ENCODE results near the gene SLC1A3. TPM values are rescaled to one million over a fixed set of nuclear protein-coding genes. Genes with fewer than 3 reads are reported as not detected.

Gene SLC1A3
- total RNA-seq, 1 experiment from 2014 or later, result 6.6 TPM

DNA sequence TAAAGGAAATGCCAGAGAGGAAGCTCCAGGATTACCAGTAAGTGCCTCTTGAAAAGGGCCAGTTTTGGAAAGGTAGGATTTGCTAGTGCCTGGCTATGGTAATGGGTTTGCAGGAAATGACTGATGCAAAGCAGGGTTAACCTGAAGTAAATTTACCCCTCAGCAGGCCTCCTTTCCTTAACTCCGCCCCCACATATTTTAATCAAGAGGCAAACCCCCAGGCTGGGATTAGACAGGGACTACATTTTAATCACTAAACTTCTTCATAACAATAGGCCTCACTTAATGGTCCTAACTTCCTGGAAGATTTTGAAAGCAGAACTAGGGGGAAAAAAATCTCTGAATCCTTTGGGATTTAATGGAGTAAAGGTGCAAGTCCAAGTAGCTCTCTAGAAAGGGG lies 10.2 kb upstream of the SLC1A3 start:
- in situ Hi-C loops (cut with HindIII; ENCODE audit: low pct_unique_long_range_greater_than_20kb, low sequenced_read_pairs), result no loop called here
- DNase-seq (ENCODE audit: low read depth, low spot score), result no peak

DNA sequence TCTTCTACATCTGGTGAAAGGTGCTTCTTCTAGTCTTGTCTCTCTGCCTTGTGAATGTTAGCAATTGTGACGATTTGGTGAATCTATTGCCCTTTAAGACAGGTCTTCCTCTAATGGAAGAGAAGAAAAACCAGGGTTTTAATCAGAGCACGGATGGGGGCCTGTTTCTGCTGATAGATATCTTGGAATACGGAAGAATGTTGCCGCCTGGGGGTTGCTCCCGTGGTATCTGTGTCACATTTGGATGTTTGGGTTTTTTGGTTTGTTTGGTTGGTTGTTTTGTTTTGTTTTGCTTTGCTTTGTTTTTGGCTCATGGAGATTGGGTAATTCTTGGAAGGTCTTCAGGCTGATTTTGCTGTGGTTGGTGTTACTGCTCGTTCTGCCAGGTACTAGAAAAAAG lies 9.7 kb upstream of the SLC1A3 start:
- DNase-seq (ENCODE audit: low read depth, low spot score), result no peak
- in situ Hi-C loops (cut with HindIII; ENCODE audit: low pct_unique_long_range_greater_than_20kb, low sequenced_read_pairs), result no loop called here

DNA sequence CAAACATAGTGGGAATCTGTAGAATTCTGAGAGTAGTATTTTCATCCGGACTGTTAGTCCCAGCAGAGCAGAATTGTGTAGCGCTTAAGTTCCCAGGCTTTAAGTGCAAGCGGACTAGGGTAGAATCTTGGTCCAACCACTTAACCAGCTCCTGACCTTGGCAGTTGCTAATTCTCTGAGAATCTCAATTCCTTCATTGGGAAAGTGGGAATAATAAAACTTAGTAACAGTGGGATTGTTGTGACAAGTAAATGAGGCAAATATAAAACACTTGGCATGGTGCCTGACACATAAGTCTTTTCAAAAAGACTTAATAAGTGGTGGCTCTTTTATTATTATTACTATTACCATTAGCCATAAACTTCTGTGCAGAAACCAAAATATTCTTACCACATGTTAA lies 8.4 kb upstream of the SLC1A3 start:
- DNase-seq (ENCODE audit: low read depth, low spot score), result no peak
- in situ Hi-C loops (cut with HindIII; ENCODE audit: low pct_unique_long_range_greater_than_20kb, low sequenced_read_pairs), result no loop called here

DNA sequence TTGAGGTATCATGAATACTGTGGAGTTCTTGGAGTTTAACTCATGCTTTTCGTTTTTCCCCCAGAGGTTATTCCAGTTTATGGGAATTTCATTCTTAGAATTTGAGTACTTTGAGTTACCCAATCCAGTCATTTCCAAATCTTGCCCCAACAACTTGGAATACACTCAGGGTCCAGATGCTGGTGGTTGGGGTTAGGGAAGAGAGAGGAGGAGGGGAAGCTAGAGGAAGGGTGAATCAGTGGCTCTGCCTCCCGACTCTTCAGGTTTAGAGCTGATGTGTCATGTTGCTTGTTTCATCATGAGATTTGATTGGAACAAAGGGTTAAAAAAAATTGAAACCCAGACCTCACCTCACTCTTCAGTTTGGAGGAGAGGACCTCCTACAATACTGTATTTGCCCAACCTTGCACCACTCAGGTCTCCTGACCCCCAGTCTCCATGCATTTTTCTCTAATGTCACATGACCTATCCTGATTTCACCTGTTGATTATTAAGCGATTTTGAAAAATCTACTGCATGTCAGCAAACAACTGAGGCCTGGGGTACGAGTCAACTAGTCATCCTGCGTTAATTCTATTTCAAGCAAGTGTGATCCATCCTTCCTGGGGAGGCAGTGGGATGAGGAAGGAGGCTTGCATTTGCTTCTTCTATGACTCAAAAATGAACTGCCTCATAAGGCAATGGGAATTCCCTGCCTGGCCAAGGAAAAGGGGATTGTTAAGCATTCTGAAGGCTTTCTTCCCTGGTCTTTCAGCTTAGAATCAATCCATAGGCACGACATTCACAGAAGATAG lies 6.2 kb upstream of the SLC1A3 start:
- in situ Hi-C loops (cut with HindIII; ENCODE audit: low pct_unique_long_range_greater_than_20kb, low sequenced_read_pairs), result no loop called here
- DNase-seq (ENCODE audit: low read depth, low spot score), result no peak

DNA sequence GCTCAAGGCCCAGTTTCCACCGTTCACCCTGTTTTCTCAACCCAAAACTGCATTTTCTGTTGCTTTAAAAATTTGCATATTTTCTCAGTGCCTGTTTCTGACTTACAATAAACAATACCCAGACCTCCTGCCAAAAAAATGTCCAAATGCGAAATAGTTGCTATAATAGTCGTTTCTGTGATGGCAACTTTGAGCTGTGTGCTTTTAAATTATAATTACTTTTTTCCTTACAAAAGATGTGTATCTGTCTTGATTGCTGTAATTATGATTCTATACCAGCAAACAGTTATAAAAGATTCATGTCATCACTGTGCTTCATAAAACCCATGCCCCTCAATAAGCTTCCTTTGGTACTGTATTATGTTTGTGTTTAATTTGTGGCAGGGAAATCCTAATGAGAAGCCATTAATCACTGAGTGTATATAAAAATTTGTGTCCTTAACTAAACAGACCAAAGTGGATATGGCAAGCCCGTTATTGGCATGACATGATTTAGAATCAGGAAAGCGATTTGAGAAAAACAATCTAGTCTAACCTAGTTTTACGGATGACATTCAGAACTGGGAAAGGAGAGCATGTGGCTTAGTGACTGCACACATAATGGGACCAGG lies 5.4 kb upstream of the SLC1A3 start:
- peak; percentile 38 for DNase-seq (ENCODE audit: low read depth, low spot score)
- in situ Hi-C loops (cut with HindIII; ENCODE audit: low pct_unique_long_range_greater_than_20kb, low sequenced_read_pairs), result no loop called here

DNA sequence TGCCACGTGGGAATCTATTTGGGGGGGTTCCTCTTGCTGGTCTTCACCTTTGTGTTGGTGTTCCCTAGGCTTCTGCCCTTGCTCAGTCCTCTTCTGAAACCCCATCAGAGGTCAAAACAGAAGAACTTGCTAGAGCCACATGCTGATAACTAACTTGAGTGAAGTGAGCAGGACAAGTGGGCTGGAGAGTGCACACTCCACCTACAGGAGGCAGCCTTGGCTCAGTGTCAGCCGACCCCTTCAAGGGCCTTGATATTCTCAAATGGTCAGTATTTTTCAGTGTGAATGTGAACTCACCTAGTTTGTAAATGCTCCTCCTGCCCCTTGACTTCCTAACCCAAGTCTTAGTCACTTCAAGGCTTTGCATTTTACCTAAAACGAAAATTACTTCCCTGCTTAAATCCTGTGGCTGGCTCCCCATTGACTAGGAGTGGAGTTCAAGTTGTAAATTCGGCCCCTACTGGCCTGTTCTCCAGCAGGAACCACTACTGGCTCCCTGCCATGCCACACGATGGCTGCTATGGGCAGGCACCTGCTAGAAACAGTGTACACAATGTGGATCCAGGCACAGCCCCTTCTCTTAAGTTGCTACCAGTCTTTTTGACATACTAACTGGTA lies 3.6 kb upstream of the SLC1A3 start:
- peak; percentile 71 for DNase-seq (ENCODE audit: low read depth, low spot score)
- in situ Hi-C loops (cut with HindIII; ENCODE audit: low pct_unique_long_range_greater_than_20kb, low sequenced_read_pairs), result no loop called here

DNA sequence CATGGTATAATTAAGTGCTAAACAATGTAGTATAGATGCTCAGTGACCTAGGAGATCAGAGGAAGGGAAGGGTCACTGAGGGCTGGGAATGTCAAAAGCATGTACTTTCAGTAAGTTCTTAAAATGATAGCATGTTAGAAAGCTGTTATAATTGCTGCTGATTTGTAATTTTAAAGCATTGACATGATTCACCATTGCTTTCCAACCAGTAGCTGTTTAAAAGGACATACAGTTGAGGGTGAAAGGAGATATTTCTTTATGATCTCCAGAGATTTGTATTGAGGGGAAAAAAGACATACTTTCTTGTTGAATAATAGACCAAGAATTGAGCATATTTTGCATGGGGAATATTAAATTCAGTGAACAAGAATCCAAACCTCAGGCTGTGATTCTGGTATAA lies 1.2 kb upstream of the SLC1A3 start:
- in situ Hi-C loops (cut with HindIII; ENCODE audit: low pct_unique_long_range_greater_than_20kb, low sequenced_read_pairs), result no loop called here
- DNase-seq (ENCODE audit: low read depth, low spot score), result no peak

DNA sequence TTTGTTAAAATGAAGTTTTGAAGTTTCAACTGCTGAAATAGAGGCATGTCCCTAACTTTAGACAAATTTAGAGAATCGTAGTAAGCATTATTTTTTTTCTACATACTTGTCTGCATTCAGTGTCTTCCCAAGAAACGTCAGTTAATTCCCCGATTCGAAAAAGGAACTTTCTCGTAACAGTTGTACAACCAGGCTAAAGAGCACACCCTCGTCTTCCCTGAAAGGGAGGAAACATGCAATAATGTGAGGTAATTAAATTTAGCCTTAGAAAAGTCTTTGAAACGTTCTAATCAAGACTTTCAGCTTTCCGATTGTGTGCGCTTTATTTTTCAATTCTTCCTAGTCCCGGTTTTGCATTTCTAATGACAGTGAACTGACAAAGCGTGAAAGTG lies 374 bp upstream of the SLC1A3 start:
- no peak for DNase-seq (ENCODE audit: low read depth, low spot score)
- in situ Hi-C loops (cut with HindIII; ENCODE audit: low pct_unique_long_range_greater_than_20kb, low sequenced_read_pairs), result no loop called here

DNA sequence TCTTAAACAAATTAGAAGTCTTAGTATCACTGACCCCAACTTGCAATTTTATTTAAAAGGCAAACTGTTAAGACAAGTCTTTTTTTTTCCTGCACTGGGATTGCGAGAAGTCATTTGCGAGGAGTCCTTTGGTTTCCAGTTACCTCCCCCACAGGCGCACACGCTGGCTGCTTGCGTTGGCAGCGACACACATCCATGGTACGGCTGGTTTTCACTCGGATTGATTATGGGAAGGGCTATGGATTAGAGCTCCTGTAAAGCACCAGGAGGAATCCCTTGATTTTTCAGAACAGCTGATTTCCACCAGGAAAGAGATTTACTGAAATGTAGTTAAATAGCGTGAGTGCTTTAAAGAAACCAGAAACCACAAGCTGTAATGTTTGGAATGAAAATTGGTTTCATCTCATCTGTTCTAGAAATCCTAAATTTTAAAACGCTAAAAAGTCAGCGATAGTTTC lies 737 bp downstream of the SLC1A3 start:
- peak; percentile 63 for DNase-seq (ENCODE audit: low read depth, low spot score)
- in situ Hi-C loops (cut with HindIII; ENCODE audit: low pct_unique_long_range_greater_than_20kb, low sequenced_read_pairs), result no loop called here

DNA sequence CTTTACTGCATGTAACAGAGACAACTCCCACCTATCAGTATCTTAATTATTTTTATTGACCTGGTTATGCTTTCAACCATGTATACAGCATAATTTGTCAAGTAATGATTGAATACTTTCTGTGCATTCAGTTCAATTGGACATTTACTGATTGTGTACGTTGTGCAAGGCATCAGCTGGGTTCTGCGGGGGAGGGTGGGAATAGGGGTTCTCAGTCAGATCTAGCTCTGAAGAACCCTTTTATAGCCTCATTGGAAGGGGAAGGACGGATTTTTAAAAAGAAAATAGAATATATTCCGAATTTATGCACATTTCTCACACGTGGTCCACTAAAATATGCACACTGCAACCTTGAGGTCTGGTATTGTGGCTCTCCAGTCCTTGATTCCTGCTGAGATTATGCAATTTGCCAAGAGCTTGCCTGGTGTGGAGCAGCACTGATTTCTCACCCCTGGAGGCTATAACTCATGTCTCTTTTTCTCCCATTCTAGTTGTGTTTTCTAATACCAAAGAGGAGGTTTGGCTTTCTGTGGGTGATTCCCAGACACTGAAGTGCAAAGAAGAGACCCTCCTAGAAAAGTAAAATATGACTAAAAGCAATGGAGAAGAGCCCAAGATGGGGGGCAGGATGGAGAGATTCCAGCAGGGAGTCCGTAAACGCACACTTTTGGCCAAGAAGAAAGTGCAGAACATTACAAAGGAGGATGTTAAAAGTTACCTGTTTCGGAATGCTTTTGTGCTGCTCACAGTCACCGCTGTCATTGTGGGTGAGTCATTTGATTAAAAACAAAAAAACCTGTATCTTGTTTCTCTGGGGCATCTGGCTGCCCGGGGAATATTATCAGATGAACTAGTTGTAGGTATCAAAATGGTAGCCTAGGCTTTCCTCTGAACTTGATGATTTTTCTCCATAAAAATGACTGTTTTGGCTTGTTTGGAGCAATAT lies 1.7 kb downstream of the SLC1A3 start:
- peak; percentile 32 for DNase-seq (ENCODE audit: low read depth, low spot score)
- in situ Hi-C loops (cut with HindIII; ENCODE audit: low pct_unique_long_range_greater_than_20kb, low sequenced_read_pairs), result no loop called here

DNA sequence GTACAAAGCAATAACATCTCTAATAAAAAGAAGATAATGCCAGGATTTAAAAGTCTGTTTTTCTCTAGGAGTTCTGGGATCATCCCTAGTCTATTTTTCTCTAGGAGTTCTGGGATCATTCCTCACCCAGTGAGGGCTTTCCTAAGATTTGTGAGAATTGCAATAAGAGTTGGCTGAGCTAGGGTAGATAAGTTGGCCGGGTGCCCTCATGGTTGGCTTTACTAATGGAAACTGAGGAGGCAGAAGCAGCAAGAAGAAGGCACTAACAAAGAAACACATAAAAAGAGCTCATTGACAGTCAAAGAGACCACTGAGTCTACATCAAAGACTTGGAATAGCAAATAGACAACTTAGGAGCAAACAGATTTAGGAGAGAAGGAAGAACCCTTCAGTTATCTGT lies 4.2 kb downstream of the SLC1A3 start:
- DNase-seq (ENCODE audit: low read depth, low spot score), result no peak
- in situ Hi-C loops (cut with HindIII; ENCODE audit: low pct_unique_long_range_greater_than_20kb, low sequenced_read_pairs), result no loop called here

DNA sequence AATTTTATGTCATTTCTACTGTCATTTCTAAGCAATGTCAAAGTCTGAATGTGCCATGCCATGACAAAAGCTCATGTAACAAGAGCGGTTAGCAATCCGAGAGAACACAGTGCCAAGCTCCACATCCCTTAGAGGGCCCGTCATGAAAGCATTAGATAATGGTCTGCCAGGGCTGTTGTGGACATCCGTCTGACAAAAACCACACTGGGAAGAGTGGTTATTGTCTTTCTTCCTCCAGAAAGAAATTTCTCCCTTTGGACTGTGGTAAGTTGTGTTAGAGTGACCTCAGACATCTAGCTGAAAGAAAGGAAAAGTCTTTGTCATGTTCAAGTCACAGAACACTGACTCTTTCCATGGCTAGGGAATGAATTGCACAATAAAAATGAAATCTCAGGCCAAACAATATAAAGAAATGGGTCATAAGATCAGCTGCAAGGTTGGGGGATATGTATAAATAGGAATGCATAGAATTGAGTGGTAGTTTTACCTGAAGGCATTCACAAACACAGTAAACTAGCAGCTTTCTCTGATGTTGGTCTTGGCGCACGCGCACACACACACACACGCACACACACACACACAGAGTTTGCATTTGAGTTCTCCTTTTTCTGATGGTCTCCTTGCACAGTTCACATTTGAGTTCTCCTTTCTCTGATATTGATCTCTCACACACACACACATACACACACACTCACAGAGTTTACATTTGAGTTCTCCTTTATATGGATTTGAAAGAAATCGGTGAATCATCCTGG lies 5.3 kb downstream of the SLC1A3 start:
- DNase-seq (ENCODE audit: low read depth, low spot score), result no peak
- in situ Hi-C loops (cut with HindIII; ENCODE audit: low pct_unique_long_range_greater_than_20kb, low sequenced_read_pairs), result no loop called here

DNA sequence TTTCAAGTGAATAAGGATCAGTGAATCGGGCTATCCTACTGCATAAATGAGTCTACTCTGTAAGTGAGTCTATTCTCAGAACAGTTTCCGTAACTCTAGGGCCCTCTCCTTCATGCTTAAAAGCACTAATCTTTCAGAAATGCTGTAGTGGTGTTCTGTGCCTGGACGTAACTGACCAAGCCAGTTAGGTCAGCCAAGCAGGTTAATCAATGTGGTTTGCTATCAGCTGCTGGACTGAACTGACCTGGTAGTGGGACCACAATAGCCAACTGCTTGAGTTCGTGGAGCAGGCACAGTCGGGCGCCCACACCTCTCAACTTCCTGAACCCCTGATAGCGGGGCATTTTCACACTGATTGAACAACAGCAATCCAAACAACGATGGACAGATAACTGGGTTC lies 6.8 kb downstream of the SLC1A3 start:
- DNase-seq (ENCODE audit: low read depth, low spot score), result no peak
- in situ Hi-C loops (cut with HindIII; ENCODE audit: low pct_unique_long_range_greater_than_20kb, low sequenced_read_pairs), result no loop called here

DNA sequence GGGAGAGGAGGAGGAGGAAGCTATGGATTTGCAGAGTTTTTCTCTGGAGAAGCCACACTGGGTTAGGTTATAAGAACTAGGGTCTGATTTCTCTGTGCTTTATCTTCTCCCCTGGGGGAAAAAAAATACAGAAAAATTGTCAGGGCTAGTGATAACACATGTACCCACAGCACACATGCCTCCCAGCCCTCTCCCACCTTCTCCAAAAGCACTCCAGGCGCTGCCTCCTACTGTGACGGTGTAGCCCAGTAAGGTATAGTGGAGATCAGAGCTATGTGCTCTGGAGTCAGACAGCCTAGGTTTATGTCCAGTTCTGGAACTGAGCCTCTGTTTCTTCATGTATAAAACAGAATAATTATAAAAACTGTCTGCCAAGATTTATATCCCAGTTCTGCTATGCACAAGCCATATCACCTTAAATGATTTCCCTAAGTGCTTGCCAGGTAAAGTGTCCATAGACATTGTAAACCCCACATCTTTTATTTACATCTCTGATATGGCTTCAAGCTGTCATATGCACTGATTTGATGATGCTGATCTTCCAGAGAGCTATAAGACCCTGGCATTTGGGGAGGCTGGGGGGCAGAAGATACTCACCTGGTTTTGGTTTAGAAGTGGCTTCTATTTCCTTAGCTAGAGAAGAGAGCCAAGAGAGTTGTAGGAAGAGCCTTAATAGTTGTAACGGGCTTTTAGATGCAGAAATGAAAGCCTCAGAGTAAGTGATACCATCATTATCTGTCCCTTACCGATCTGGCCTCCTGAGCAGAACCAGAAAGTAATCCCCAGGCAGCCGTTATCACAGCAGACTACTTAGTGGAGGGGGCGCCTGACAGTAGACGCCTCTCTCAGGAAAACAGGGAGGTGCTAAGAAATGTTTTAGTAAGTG lies 7.6 kb downstream of the SLC1A3 start:
- DNase-seq (ENCODE audit: low read depth, low spot score), result no peak
- in situ Hi-C loops (cut with HindIII; ENCODE audit: low pct_unique_long_range_greater_than_20kb, low sequenced_read_pairs), result no loop called here

DNA sequence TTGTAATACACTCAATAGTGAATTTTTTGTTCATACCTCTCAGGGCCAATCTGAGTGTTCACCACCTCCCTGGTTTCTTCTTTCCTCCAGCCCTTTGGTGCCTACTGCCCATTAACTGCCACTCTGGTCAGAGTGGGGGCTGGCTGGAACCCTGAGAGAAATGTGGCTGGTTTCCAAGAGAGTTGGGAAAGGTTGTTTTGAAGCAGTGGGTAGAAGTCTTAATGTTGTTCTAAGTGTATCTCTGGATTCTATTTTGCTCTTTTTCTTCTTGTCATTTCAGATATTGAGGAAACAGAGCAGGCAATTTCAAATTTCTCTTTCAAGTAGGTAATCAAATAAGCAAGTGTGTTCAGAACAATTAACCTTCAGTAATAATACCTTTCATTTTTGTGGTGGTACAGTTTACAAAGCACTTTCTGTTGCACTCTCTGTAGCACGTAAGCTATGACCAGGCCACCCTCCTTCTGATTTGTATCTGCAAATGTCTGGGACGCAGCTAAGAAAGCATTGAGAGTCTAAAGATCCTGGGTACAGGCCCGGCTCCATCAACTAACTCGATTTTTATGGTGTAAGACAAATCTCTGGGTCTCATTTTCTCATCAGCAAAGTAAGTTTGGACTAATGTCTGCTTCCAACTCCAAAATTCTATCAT lies 8.4 kb downstream of the SLC1A3 start:
- DNase-seq (ENCODE audit: low read depth, low spot score), result peak; percentile 17

DNA sequence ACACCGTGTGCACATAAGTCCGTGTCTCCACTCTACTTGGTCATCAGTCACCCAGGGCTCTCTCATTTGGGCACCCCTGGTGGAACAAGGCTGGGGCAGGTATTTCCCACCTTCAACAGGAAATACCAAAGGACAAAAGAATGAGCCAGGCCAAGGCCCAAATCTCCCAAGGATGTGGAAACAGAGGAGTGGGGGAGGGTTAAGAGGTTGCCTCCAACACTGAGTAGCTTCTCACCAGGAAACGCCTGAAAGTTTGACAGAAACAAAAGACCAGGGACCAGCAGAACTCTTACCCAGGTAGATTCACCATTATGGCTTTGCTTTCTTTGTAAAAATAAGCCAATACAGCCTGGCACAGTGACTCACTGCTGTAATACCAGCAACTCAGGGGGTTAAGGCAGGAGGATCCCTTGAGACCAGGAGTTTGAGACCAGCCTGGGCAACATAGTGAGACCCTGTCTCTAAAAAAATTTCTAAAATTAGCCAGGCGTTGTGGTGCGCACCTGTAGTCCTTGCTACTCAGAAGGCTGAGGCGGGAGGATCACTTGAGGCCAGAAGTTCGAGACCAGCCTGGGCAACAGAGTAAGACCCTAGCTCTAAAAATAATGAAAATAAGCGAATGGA lies 12.7 kb downstream of the SLC1A3 start:
- no peak for DNase-seq (ENCODE audit: low read depth, low spot score)
- in situ Hi-C loops (cut with HindIII; ENCODE audit: low pct_unique_long_range_greater_than_20kb, low sequenced_read_pairs), result no loop called here

More for the DNA sequence above, 8.4 kb downstream of the SLC1A3 start:
- in situ Hi-C loops (cut with HindIII; ENCODE audit: low pct_unique_long_range_greater_than_20kb, low sequenced_read_pairs), result no loop called here
